ENCODE data around the gene JDP2. TPM values are rescaled to one million over a fixed set of nuclear protein-coding genes. Genes with fewer than 3 reads are reported as not detected.

Gene JDP2
- total RNA-seq, 1 donor from 2014 or later: 72.2 TPM

GRCh38 chr14:75476274-75476995 is 48.6 kb downstream of the JDP2 start:
- DNase-seq (ENCODE audit: low spot score): no peak

GRCh38 chr14:75477881-75478280 is 50.1 kb downstream of the JDP2 start:
- no peak for DNase-seq (ENCODE audit: low spot score)
- TF ChIP-seq CTCF (IDR thresholded peaks at IDR 0.05): no peak
- H3K36me3 Mint-ChIP-seq (ENCODE audit: low read depth): peaks cover 22% of the 10 kb centered on the region
- no peaks in the 10 kb centered on the region for H3K27me3 Mint-ChIP-seq (ENCODE audit: low read depth)
- no peaks in the 10 kb centered on the region for H3K4me1 Mint-ChIP-seq (ENCODE audit: low read depth)
- no peak overlapping the region for H3K4me3 Mint-ChIP-seq (ENCODE audit: unreplicated experiment)
- H3K27ac Mint-ChIP-seq (ENCODE audit: unreplicated experiment): no peak overlapping the region
- no peaks in the 10 kb centered on the region for H3K9me3 Mint-ChIP-seq (ENCODE audit: low read depth)

More at GRCh38 chr14:75476274-75476995, 48.6 kb downstream of the JDP2 start:
- Mint-ChIP-seq H3K36me3 (ENCODE audit: low read depth) (peaks cover 34% of the 10 kb centered on the region), H3K9me3 (ENCODE audit: low read depth) (no peaks in the 10 kb centered on the region), H3K4me1 (ENCODE audit: low read depth) (no peaks in the 10 kb centered on the region), H3K4me3 (ENCODE audit: unreplicated experiment) (no peak overlapping the region), H3K27ac (ENCODE audit: unreplicated experiment) (no peak overlapping the region), H3K27me3 (ENCODE audit: low read depth) (no peaks in the 10 kb centered on the region)
- TF ChIP-seq CTCF (IDR thresholded peaks at IDR 0.05): no peak

GRCh38 chr14:75479770-75480600 is 52.2 kb downstream of the JDP2 start:
- no peak for TF ChIP-seq CTCF (IDR thresholded peaks at IDR 0.05)
- Mint-ChIP-seq H3K4me1 (ENCODE audit: low read depth) (no peaks in the 10 kb centered on the region), H3K36me3 (ENCODE audit: low read depth) (peaks cover 10% of the 10 kb centered on the region), H3K27me3 (ENCODE audit: low read depth) (peaks cover 2% of the 10 kb centered on the region), H3K27ac (ENCODE audit: unreplicated experiment) (no peak overlapping the region), H3K9me3 (ENCODE audit: low read depth) (no peaks in the 10 kb centered on the region), H3K4me3 (ENCODE audit: unreplicated experiment) (no peak overlapping the region)
- no peak for DNase-seq (ENCODE audit: low spot score)

GRCh38 chr14:75482366-75482765 is 54.5 kb downstream of the JDP2 start:
- no peak for DNase-seq (ENCODE audit: low spot score)
- Mint-ChIP-seq H3K36me3 (ENCODE audit: low read depth) (no peaks in the 10 kb centered on the region), H3K27ac (ENCODE audit: unreplicated experiment) (no peak overlapping the region), H3K9me3 (ENCODE audit: low read depth) (no peaks in the 10 kb centered on the region), H3K4me3 (ENCODE audit: unreplicated experiment) (no peak overlapping the region), H3K4me1 (ENCODE audit: low read depth) (no peaks in the 10 kb centered on the region), H3K27me3 (ENCODE audit: low read depth) (peaks cover 12% of the 10 kb centered on the region)
- TF ChIP-seq CTCF (IDR thresholded peaks at IDR 0.05): no peak

- H3K4me3 Mint-ChIP-seq (ENCODE audit: unreplicated experiment): no peak overlapping the region
- no peaks in the 10 kb centered on the region for H3K36me3 Mint-ChIP-seq (ENCODE audit: low read depth)
- no peaks in the 10 kb centered on the region for H3K9me3 Mint-ChIP-seq (ENCODE audit: low read depth)
- no peak for TF ChIP-seq CTCF (IDR thresholded peaks at IDR 0.05)
- H3K27me3 Mint-ChIP-seq (ENCODE audit: low read depth): peaks cover 13% of the 10 kb centered on the region
- peaks cover 3% of the 10 kb centered on the region for H3K4me1 Mint-ChIP-seq (ENCODE audit: low read depth)
- no peak overlapping the region for H3K27ac Mint-ChIP-seq (ENCODE audit: unreplicated experiment)
- DNase-seq (ENCODE audit: low spot score): no peak
Observed at GRCh38 chr14:75484711-75485429, 57.0 kb downstream of the JDP2 start.
